HEK293 (cell line): ENCODE data around the gene ALG6.

Source experiments
- FEZF1 ChIP-seq: fragments of 450-650 bp; formaldehyde crosslinking; IDR thresholded peaks from 2 replicates; pipeline ENCODE4 v1.5.1; 2016; ENCODE audit warnings: missing biosample characterization, missing genetic modification characterization
- GLI2 ChIP-seq: fragments of 450-650 bp; formaldehyde crosslinking; IDR thresholded peaks from 2 replicates; pipeline ENCODE4; 2017; ENCODE audit warnings: missing biosample characterization, missing genetic modification characterization, low read depth, borderline replicate concordance
- HOXA7 ChIP-seq: sonication (generic); formaldehyde crosslinking; IDR thresholded peaks from 2 replicates; pipeline ENCODE4 v1.8.1; 2022; ENCODE audit warnings: missing genetic modification reagents, borderline replicate concordance
- HOXC10 ChIP-seq: sonication (generic); formaldehyde crosslinking; IDR thresholded peaks from 2 replicates; pipeline ENCODE4 v1.8.1; 2023; ENCODE audit warnings: mild to moderate bottlenecking, missing genetic modification reagents
- KLF17 ChIP-seq: fragments of 450-650 bp; formaldehyde crosslinking; IDR thresholded peaks from 2 replicates; pipeline ENCODE4 v1.5.1; 2016; ENCODE audit warnings: missing biosample characterization, missing genetic modification characterization
- KLF9 ChIP-seq: fragments of 450-650 bp; formaldehyde crosslinking; IDR thresholded peaks from 2 replicates; pipeline ENCODE4 v1.5.1; 2016; ENCODE audit warnings: missing biosample characterization, missing genetic modification characterization, low read depth
- SP2 ChIP-seq: fragments of 450-650 bp; formaldehyde crosslinking; IDR thresholded peaks from 2 replicates; pipeline ENCODE4 v1.5.1; 2016; ENCODE audit warnings: missing biosample characterization, missing genetic modification characterization
- TRIM28 ChIP-seq: IDR thresholded peaks from 2 replicates; pipeline ENCODE4 v1.6.1; 2011; ENCODE audit warnings: low read length, control low read depth, borderline replicate concordance
- TSHZ1 ChIP-seq: fragments of 450-650 bp; formaldehyde crosslinking; IDR thresholded peaks from 2 replicates; pipeline ENCODE4 v1.5.1; 2016; ENCODE audit warnings: missing biosample characterization, missing genetic modification characterization, borderline replicate concordance
- ZBTB1 ChIP-seq: fragments of 450-650 bp; formaldehyde crosslinking; IDR thresholded peaks from 2 replicates; pipeline ENCODE4 v1.5.1; 2016; ENCODE audit warnings: missing biosample characterization, missing genetic modification characterization
- ZBTB17 ChIP-seq: fragments of 450-650 bp; formaldehyde crosslinking; IDR thresholded peaks from 2 replicates; pipeline ENCODE4 v1.5.1; 2016; ENCODE audit warnings: missing biosample characterization, missing genetic modification characterization
- ZNF2 ChIP-seq: fragments of 450-650 bp; formaldehyde crosslinking; IDR thresholded peaks from 2 replicates; pipeline ENCODE4 v1.5.1; 2016; ENCODE audit warnings: missing biosample characterization, missing genetic modification characterization
- ZNF202 ChIP-seq: fragments of 450-650 bp; formaldehyde crosslinking; IDR thresholded peaks from 2 replicates; pipeline ENCODE4 v1.5.1; 2016; ENCODE audit warnings: missing biosample characterization, missing genetic modification characterization, borderline replicate concordance
- ZNF211 ChIP-seq: fragments of 450-650 bp; formaldehyde crosslinking; IDR thresholded peaks from 2 replicates; pipeline ENCODE4 v1.5.1; 2016; ENCODE audit warnings: low read depth, missing biosample characterization, missing genetic modification characterization
- ZNF24 ChIP-seq: fragments of 450-650 bp; formaldehyde crosslinking; IDR thresholded peaks from 2 replicates; pipeline ENCODE4 v1.5.1; 2016; ENCODE audit warnings: missing biosample characterization, missing genetic modification characterization
- ZNF354C ChIP-seq: fragments of 450-650 bp; formaldehyde crosslinking; IDR thresholded peaks from 2 replicates; pipeline ENCODE4 v1.5.1; 2016; ENCODE audit warnings: missing biosample characterization, missing genetic modification characterization, low read depth, borderline replicate concordance
- ZNF433 ChIP-seq: fragments of 450-650 bp; formaldehyde crosslinking; IDR thresholded peaks from 2 replicates; pipeline ENCODE4 v1.5.1; 2016; ENCODE audit warnings: missing biosample characterization, missing genetic modification characterization, low read depth
- ZNF48 ChIP-seq: fragments of 450-650 bp; formaldehyde crosslinking; IDR thresholded peaks from 2 replicates; pipeline ENCODE4 v1.5.1; 2016; ENCODE audit warnings: missing biosample characterization, missing genetic modification characterization
- ZNF521 ChIP-seq: fragments of 450-650 bp; formaldehyde crosslinking; IDR thresholded peaks from 2 replicates; pipeline ENCODE4 v1.5.1; 2017; ENCODE audit warnings: missing biosample characterization, mild to moderate bottlenecking, missing genetic modification characterization
- ZNF529 ChIP-seq: fragments of 450-650 bp; formaldehyde crosslinking; IDR thresholded peaks from 2 replicates; pipeline ENCODE4 v1.5.1; 2017; ENCODE audit warnings: missing genetic modification characterization, missing biosample characterization; ENCODE audit not compliant: insufficient replicate concordance
- ZNF544 ChIP-seq: fragments of 450-650 bp; formaldehyde crosslinking; IDR thresholded peaks from 2 replicates; pipeline ENCODE4 v1.5.0; 2017; ENCODE audit warnings: missing biosample characterization, missing genetic modification characterization
- ZNF561 ChIP-seq: fragments of 450-650 bp; IDR thresholded peaks from 2 replicates; pipeline ENCODE4 v1.5.1; 2018; ENCODE audit warnings: missing biosample characterization, missing genetic modification characterization, borderline replicate concordance
- ZNF585B ChIP-seq: fragments of 450-650 bp; formaldehyde crosslinking; IDR thresholded peaks from 2 replicates; pipeline ENCODE4 v1.5.1; 2016; ENCODE audit warnings: missing biosample characterization, missing genetic modification characterization
- ZNF596 ChIP-seq: fragments of 450-650 bp; IDR thresholded peaks from 2 replicates; pipeline ENCODE4 v1.5.0; 2018; ENCODE audit warnings: missing biosample characterization, mild to moderate bottlenecking, missing genetic modification characterization, moderate library complexity
- ZNF670 ChIP-seq: fragments of 450-650 bp; formaldehyde crosslinking; IDR thresholded peaks from 2 replicates; pipeline ENCODE4 v1.5.1; 2016; ENCODE audit warnings: missing biosample characterization, missing genetic modification characterization, low read depth
- ZNF830 ChIP-seq: fragments of 450-650 bp; IDR thresholded peaks from 2 replicates; pipeline ENCODE4 v1.5.0; 2018; ENCODE audit warnings: missing biosample characterization, missing genetic modification characterization, low read depth, mild to moderate bottlenecking, moderate library complexity
- ZNF843 ChIP-seq: fragments of 450-650 bp; formaldehyde crosslinking; IDR thresholded peaks from 2 replicates; pipeline ENCODE4 v1.5.1; 2016; ENCODE audit warnings: missing biosample characterization, missing genetic modification characterization
- ZXDB ChIP-seq: fragments of 450-650 bp; formaldehyde crosslinking; IDR thresholded peaks from 2 replicates; pipeline ENCODE4 v1.5.1; 2016; ENCODE audit warnings: missing biosample characterization, missing genetic modification characterization
- TF ChIP-seq, protein P1 (sequence below): fragments of 450-650 bp; formaldehyde crosslinking; IDR thresholded peaks from 2 replicates; pipeline ENCODE4 v1.5.1; 2016; ENCODE audit warnings: missing biosample characterization, missing genetic modification characterization, low read depth
- TF ChIP-seq, protein P2 (sequence below): fragments of 450-650 bp; formaldehyde crosslinking; IDR thresholded peaks from 2 replicates; pipeline ENCODE4 v1.5.1; 2016; ENCODE audit warnings: missing biosample characterization, missing genetic modification characterization

ALG6 gene

GRCh38 chr1:63322114-63322943 is 45.1 kb upstream of the ALG6 start, which contains the start of gene FOXD3 (continued):
- TF ChIP-seq ZNF670 (tag by site-specific recombination) (no peak), GLI2 (tag by site-specific recombination) (no peak), HOXC10 (CRISPR knock-in tag) (no peak), ZNF561 (tag by site-specific recombination) (peak; percentile 8; the same call in 1 of the 2 replicates), FEZF1 (tag by site-specific recombination) (no peak), ZBTB17 (tag by site-specific recombination) (peak; percentile 82), ZNF529 (no peak), KLF9 (tag by site-specific recombination) (peak; percentile 91), ZNF521 (tag by site-specific recombination) (no peak), ZXDB (tag by site-specific recombination) (peak; percentile 49), ZNF596 (0 out of 2 replicates have a peak, but pooled peaks have one; percentile 22), ZNF354C (no peak), ZNF830 (tag by site-specific recombination) (no peak), ZNF211 (tag by site-specific recombination) (no peak), ZBTB1 (tag by site-specific recombination) (no peak), ZNF24 (tag by site-specific recombination) (0 out of 2 replicates have a peak, but pooled peaks have one; percentile 20), TRIM28 (no peak), ZNF433 (tag by site-specific recombination) (no peak), ZNF585B (tag by site-specific recombination) (no peak), TSHZ1 (no peak), HOXA7 (CRISPR knock-in tag) (no peak), SP2 (tag by site-specific recombination) (peak; percentile 60), ZNF2 (tag by site-specific recombination) (peak; percentile 60; the same call in 1 of the 2 replicates), KLF17 (tag by site-specific recombination) (peak; percentile 87), ZNF202 (tag by site-specific recombination) (no peak), ZNF48 (tag by site-specific recombination) (no peak), ZNF544 (no peak), ZNF843 (tag by site-specific recombination) (peak; percentile 47; the same call in 1 of the 2 replicates)
- TF ChIP-seq, protein P1, sequence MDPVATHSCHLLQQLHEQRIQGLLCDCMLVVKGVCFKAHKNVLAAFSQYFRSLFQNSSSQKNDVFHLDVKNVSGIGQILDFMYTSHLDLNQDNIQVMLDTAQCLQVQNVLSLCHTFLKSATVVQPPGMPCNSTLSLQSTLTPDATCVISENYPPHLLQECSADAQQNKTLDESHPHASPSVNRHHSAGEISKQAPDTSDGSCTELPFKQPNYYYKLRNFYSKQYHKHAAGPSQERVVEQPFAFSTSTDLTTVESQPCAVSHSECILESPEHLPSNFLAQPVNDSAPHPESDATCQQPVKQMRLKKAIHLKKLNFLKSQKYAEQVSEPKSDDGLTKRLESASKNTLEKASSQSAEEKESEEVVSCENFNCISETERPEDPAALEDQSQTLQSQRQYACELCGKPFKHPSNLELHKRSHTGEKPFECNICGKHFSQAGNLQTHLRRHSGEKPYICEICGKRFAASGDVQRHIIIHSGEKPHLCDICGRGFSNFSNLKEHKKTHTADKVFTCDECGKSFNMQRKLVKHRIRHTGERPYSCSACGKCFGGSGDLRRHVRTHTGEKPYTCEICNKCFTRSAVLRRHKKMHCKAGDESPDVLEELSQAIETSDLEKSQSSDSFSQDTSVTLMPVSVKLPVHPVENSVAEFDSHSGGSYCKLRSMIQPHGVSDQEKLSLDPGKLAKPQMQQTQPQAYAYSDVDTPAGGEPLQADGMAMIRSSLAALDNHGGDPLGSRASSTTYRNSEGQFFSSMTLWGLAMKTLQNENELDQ (tag by site-specific recombination), result no peak
- TF ChIP-seq, protein P2, sequence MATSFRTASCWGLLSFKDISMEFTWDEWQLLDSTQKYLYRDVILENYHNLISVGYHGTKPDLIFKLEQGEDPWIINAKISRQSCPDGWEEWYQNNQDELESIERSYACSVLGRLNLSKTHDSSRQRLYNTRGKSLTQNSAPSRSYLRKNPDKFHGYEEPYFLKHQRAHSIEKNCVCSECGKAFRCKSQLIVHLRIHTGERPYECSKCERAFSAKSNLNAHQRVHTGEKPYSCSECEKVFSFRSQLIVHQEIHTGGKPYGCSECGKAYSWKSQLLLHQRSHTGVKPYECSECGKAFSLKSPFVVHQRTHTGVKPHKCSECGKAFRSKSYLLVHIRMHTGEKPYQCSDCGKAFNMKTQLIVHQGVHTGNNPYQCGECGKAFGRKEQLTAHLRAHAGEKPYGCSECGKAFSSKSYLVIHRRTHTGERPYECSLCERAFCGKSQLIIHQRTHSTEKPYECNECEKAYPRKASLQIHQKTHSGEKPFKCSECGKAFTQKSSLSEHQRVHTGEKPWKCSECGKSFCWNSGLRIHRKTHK (tag by site-specific recombination), result no peak
